T47D (cell line): ENCODE results near the gene UBASH3B.
"Not testable (repeated sequence)": the region's sequence is repeated elsewhere in the genome, so short reads cannot be mapped to it uniquely, and the experiment has no call there.

ENCODE experiments used
- DNase-seq, 2 experiments: peaks; one replicate each; pipeline versions ENCODE4 v3.0.0 to v3.0.0-alpha.2; 2011 to 2012; ENCODE audit warnings: low read depth in 1 of 2, low spot score in 1 of 2
- JUND ChIP-seq: IDR thresholded peaks from 2 replicates; pipeline ENCODE4 v1.6.1; 2012; ENCODE audit warnings: low read depth
- in situ Hi-C: cut with HindIII; loops from 2 replicates; pipeline ENCODE4 v1.10.0; 2016; ENCODE audit warnings: low sequenced_read_pairs, low pct_unique_long_range_greater_than_20kb

Gene UBASH3B

GRCh38 chr11:122850076-122850631 is 194.6 kb downstream of the UBASH3B start:
- TF ChIP-seq JUND: no peak
- in situ Hi-C loops: no loop called here
- DNase-seq: no peak

GRCh38 chr11:122851366-122851966 is 195.9 kb downstream of the UBASH3B start:
- in situ Hi-C loops: no loop called here

GRCh38 chr11:122852074-122852795 is 196.7 kb downstream of the UBASH3B start:
- no peak for TF ChIP-seq JUND
- no peak for DNase-seq
- in situ Hi-C loops: no loop called here

More at GRCh38 chr11:122851366-122851966, 195.9 kb downstream of the UBASH3B start:
- peak in 1 of 2 experiments; percentile 41 for DNase-seq
- TF ChIP-seq JUND: no peak

- in situ Hi-C loops: no loop called here
- DNase-seq: no peak
- TF ChIP-seq JUND: no peak
These were observed 197.3 kb downstream of the UBASH3B start for GRCh38 chr11:122852796-122853160.

GRCh38 chr11:122853261-122853660 is 197.7 kb downstream of the UBASH3B start:
- no peak for TF ChIP-seq JUND
- in situ Hi-C loops: no loop called here
- no peak for DNase-seq

- in situ Hi-C loops: no loop called here
- no peak for TF ChIP-seq JUND
- peak; percentile 79 to 91 for DNase-seq
These were observed 198.5 kb downstream of the UBASH3B start for GRCh38 chr11:122853971-122854446.

- TF ChIP-seq JUND: peak; percentile 10; the same call in 1 of the 2 replicates
- DNase-seq: peak; percentile 58 to 81
- in situ Hi-C loops: no loop called here
These were observed 206.1 kb downstream of the UBASH3B start for GRCh38 chr11:122861631-122862030.

GRCh38 chr11:122862091-122862490 is 206.6 kb downstream of the UBASH3B start:
- DNase-seq: no peak
- in situ Hi-C loops: no loop called here
- no peak for TF ChIP-seq JUND

GRCh38 chr11:122863154-122863553 is 207.6 kb downstream of the UBASH3B start:
- in situ Hi-C loops, DNase-seq: not testable (repeated sequence)

- no peak for TF ChIP-seq JUND
- in situ Hi-C loops: no loop called here
- peak in 1 of 2 experiments; percentile 64 for DNase-seq
These were observed 208.3 kb downstream of the UBASH3B start for GRCh38 chr11:122863704-122864326.
